SH-SY5Y (cell line): Measurements from ENCODE around the gene GPR139.

Experiments
- GATA2 ChIP-seq: IDR thresholded peaks from 2 replicates; pipeline ENCODE4 v1.6.1; 2011; ENCODE audit warnings: mild to moderate bottlenecking, low read depth, low read length
- GATA3 ChIP-seq: IDR thresholded peaks from 2 replicates; pipeline ENCODE4 v1.6.1; 2011; ENCODE audit warnings: low read depth, mild to moderate bottlenecking, low read length, moderate library complexity

DNA sequence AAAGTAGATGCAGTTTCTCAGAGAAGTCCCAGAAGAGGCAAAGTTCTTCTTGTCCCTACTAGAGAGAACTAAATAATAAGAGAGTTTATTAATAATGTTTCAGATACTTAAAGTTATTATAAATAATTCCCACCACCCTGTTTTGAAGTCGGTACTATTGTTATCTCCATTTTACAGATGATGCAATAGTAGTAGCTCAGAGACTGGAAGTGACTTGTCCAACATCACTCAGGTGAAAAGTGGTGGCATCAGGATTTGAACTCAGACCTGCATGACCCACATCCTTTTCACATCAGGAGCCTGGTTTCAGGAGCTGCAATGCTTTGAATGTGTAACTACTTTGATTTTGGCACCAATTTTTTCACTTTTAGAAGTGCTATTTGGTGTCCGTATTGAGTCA, 52.7 kb downstream of the GPR139 start:
- no peak for TF ChIP-seq GATA2
- TF ChIP-seq GATA3, result no peak
